Endothelial cell of umbilical vein (primary cell): ENCODE data around the gene PLA2G4B. TPM values are rescaled to one million over a fixed set of nuclear protein-coding genes. Genes with fewer than 3 reads are reported as not detected.

Source experiments
- BruUV-seq: library from RNA; stranded (reverse); fragments of 400-500 nt; replicated peaks from 2 replicates; lab custom pipeline; 2021; lab: Mats Ljungman, UMichigan
- CTCF ChIA-PET: fragments of 300-600, 350-600 bp; sonication (Branson Sonifier 250); formaldehyde crosslinking; loops from one replicate; lab custom pipeline; 2021; ENCODE audit warnings: antibody characterized with exemption, inconsistent platforms; lab: Charles Lee
- POLR2A ChIA-PET: fragments of 300-600, 350-600 bp; sonication (Branson Sonifier 250); formaldehyde crosslinking; loops from one replicate; lab custom pipeline; 2021; ENCODE audit warnings: antibody characterized with exemption, inconsistent platforms; lab: Charles Lee
- DNase-seq: peaks from one replicate; pipeline ENCODE4 v3.0.0-alpha.2; 2011; ENCODE audit warnings: low read depth, low spot score
- FAIRE-seq: peaks from 2 replicates; lab custom pipeline; 2011; peaks lifted over from hg19 to GRCh38; lab: Jason Lieb, UNC
- H2AFZ ChIP-seq: 2 replicates; pipeline ENCODE4 v1.6.0; 2012; ENCODE audit warnings: low read depth, low read length, control low read depth, inconsistent platforms
- H3K27ac ChIP-seq: 2 replicates; pipeline ENCODE4 v1.5.1; 2011; ENCODE audit warnings: low read depth, mild to moderate bottlenecking, control low read depth, low read length, moderate library complexity; ENCODE audit not compliant: insufficient read depth
- H3K27me3 ChIP-seq, 2 experiments: 2 replicates each; pipeline versions ENCODE4 v1.6.0 to v1.6.1; 2011; ENCODE audit warnings: low read length in 2 of 2, mixed read lengths in 1 of 2; ENCODE audit not compliant: control insufficient read depth in 2 of 2, insufficient read depth in 2 of 2
- H3K36me3 ChIP-seq, 2 experiments: 2 replicates in 1 of 2; 3 replicates in 1 of 2; pipeline ENCODE4 v1.5.1; 2011; ENCODE audit warnings: low read length in 2 of 2, mild to moderate bottlenecking in 1 of 2, moderate library complexity in 1 of 2; ENCODE audit not compliant: control insufficient read depth in 2 of 2, insufficient read depth in 2 of 2; ENCODE audit errors: extremely low read depth in 1 of 2
- H3K4me1 ChIP-seq: 3 replicates; pipeline ENCODE4 v1.5.1; 2011; ENCODE audit warnings: mild to moderate bottlenecking, low read length; ENCODE audit not compliant: control insufficient read depth, insufficient read depth; ENCODE audit errors: extremely low read depth
- H3K4me2 ChIP-seq: 2 replicates; pipeline ENCODE4 v1.6.1; 2011; ENCODE audit warnings: low read length, control low read depth, mixed read lengths; ENCODE audit not compliant: insufficient read depth
- H3K4me3 ChIP-seq, 3 experiments: fragments of 200-600 bp in 1 of 3; sonication (generic), shearing (Covaris generic) in 1 of 3; replicated peaks in 1 of 3; 2 replicates each; pipeline ENCODE4 v1.5.1; 2011 to 2016; ENCODE audit warnings: control low read depth in 3 of 3, low read length in 3 of 3, mild to moderate bottlenecking in 2 of 3, inconsistent platforms in 1 of 3, low read depth in 1 of 3, moderate library complexity in 1 of 3; ENCODE audit not compliant: insufficient read depth in 1 of 3
- H3K79me2 ChIP-seq: 2 replicates; pipeline ENCODE4 v1.6.0; 2012; ENCODE audit warnings: low read length, inconsistent platforms; ENCODE audit not compliant: control insufficient read depth, insufficient read depth
- H3K9ac ChIP-seq: replicated peaks from 2 replicates; pipeline ENCODE3; 2011; ENCODE audit warnings: low read length, control low read depth; ENCODE audit not compliant: insufficient read depth; ENCODE audit errors: extremely low read depth
- H3K9me1 ChIP-seq: replicated peaks from 3 replicates; pipeline ENCODE4 v1.6.0; 2011; ENCODE audit warnings: mild to moderate bottlenecking, low read length; ENCODE audit not compliant: control insufficient read depth, insufficient read depth; ENCODE audit errors: extremely low read depth
- H3K9me3 ChIP-seq: replicated peaks from 2 replicates; pipeline ENCODE4 v1.5.1; 2012; ENCODE audit warnings: low read length, inconsistent platforms; ENCODE audit not compliant: control insufficient read depth, insufficient read depth
- H4K20me1 ChIP-seq: replicated peaks from 2 replicates; pipeline ENCODE3; 2011; ENCODE audit warnings: mild to moderate bottlenecking, low read length; ENCODE audit not compliant: control insufficient read depth, insufficient read depth; ENCODE audit errors: extremely low read depth
- EZH2 ChIP-seq: IDR thresholded peaks from 2 replicates; pipeline ENCODE4 v1.6.1; 2012; ENCODE audit warnings: borderline replicate concordance, low read depth, mild to moderate bottlenecking, moderate library complexity, low read length, inconsistent platforms; ENCODE audit not compliant: severe bottlenecking
- FOS ChIP-seq: IDR thresholded peaks from 2 replicates; pipeline ENCODE4 v1.6.1; 2011; ENCODE audit warnings: mild to moderate bottlenecking, low read length, moderate library complexity, borderline replicate concordance; ENCODE audit not compliant: insufficient read depth
- GATA2 ChIP-seq: IDR thresholded peaks from 2 replicates; pipeline ENCODE4 v1.7.0; 2011; ENCODE audit warnings: low read depth, mild to moderate bottlenecking, moderate library complexity, mixed read lengths, low read length; ENCODE audit not compliant: insufficient read length, insufficient read depth
- JUN ChIP-seq: IDR thresholded peaks from 2 replicates; pipeline ENCODE4 v1.6.1; 2011; ENCODE audit warnings: borderline replicate concordance, low read depth; ENCODE audit not compliant: insufficient read length, insufficient read depth
- MYC ChIP-seq: IDR thresholded peaks from one replicate; pipeline ENCODE4 v1.6.1; 2011; ENCODE audit warnings: mild to moderate bottlenecking, low read depth, low read length
- POLR2A ChIP-seq: IDR thresholded peaks from 2 replicates; pipeline ENCODE4 v1.6.1; 2012; ENCODE audit warnings: low read depth, mild to moderate bottlenecking, control low read depth, low read length
- POLR2AphosphoS5 ChIP-seq: IDR thresholded peaks from 2 replicates; pipeline ENCODE4 v1.6.1; 2012; ENCODE audit warnings: low read depth, mild to moderate bottlenecking, control low read depth, low read length, moderate library complexity; ENCODE audit not compliant: insufficient read depth
- dilution Hi-C: fragments of 300-500 bp; cut with MboI; formaldehyde crosslinking; loops from one replicate; pipeline ENCODE4 v1.15.0; 2019; ENCODE audit warnings: low sequenced_read_pairs; ENCODE audit not compliant: extremely low pct_ligation_motif_present
- intact Hi-C: fragments of 100-400 bp; cut with micrococcal nuclease; formaldehyde crosslinking; loops from one replicate; pipeline ENCODE4 v1.10.0; 2022
- polyA plus RNA-seq, 4 experiments: library from polyadenylated mRNA; depleted of rRNA in 3 of 4; stranded (reverse) in 3 of 4; unstranded in 1 of 4; fragments of >200 nt; gene quantifications; 2 replicates each; pipeline versions ENCODE4 v1.2.1 to v1.2.3, GENCODE V29; 2011 to 2012; ENCODE audit warnings: missing spikeins in 1 of 4
- total RNA-seq: library from RNA; stranded (reverse); gene quantifications from 2 replicates; pipeline ENCODE4 v1.2.3, GENCODE V29; 2021
- TF ChIP-seq, protein P1 (sequence below), 2 donors: IDR thresholded peaks; 1 replicate in 1 of 2; 2 replicates in 1 of 2; pipeline ENCODE4 v1.5.1; 2011; ENCODE audit warnings: low read length in 2 of 2, mild to moderate bottlenecking in 2 of 2, moderate library complexity in 2 of 2, control low read depth in 1 of 2, inconsistent platforms in 1 of 2, low read depth in 1 of 2; ENCODE audit not compliant: insufficient read depth in 1 of 2; ENCODE audit errors: extremely low read depth in 1 of 2
- TF ChIP-seq, protein P2 (sequence below): IDR thresholded peaks from 2 replicates; pipeline ENCODE4 v1.6.1; 2011; ENCODE audit not compliant: insufficient read depth, insufficient read length

PLA2G4B gene
- total and polyA plus RNA-seq, 2 donors (not counting 3 experiments of a cell fraction or from before 2014, with no cell fraction given), result 4.0 to 7.9 TPM

- intact Hi-C loops, result no loop called here
- Histone ChIP-seq H3K27ac (no peak overlapping the region), H3K36me3 (peaks cover 6 to 34% of the 10 kb centered on the region in 2 experiments), H3K79me2 (no peaks in the 10 kb centered on the region), H3K4me1 (no peaks in the 10 kb centered on the region), H3K4me3 (no peak overlapping the region), H4K20me1 (no peaks in the 10 kb centered on the region), H2AFZ (no peak overlapping the region), H3K9ac (no peak overlapping the region), H3K27me3 (no peaks in the 10 kb centered on the region), H3K9me1 (no peaks in the 10 kb centered on the region), H3K9me3 (no peaks in the 10 kb centered on the region), H3K4me2 (no peak overlapping the region)
- TF ChIP-seq EZH2, result no peak
- TF ChIP-seq, protein P1, sequence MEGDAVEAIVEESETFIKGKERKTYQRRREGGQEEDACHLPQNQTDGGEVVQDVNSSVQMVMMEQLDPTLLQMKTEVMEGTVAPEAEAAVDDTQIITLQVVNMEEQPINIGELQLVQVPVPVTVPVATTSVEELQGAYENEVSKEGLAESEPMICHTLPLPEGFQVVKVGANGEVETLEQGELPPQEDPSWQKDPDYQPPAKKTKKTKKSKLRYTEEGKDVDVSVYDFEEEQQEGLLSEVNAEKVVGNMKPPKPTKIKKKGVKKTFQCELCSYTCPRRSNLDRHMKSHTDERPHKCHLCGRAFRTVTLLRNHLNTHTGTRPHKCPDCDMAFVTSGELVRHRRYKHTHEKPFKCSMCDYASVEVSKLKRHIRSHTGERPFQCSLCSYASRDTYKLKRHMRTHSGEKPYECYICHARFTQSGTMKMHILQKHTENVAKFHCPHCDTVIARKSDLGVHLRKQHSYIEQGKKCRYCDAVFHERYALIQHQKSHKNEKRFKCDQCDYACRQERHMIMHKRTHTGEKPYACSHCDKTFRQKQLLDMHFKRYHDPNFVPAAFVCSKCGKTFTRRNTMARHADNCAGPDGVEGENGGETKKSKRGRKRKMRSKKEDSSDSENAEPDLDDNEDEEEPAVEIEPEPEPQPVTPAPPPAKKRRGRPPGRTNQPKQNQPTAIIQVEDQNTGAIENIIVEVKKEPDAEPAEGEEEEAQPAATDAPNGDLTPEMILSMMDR (IDR thresholded peaks at IDR 0.05; ENCODE audit: extremely low read depth in 1 of 2, insufficient read depth in 1 of 2, low read depth in 1 of 2, low read length in 2 of 2), result no peak
- dilution Hi-C loops, result no loop called here
- DNase-seq (no peak), FAIRE-seq (no peak)
- TSS peak; percentile 85 for BruUV-seq
- ChIA-PET POLR2A (no interaction called here), CTCF (no interaction called here)
Measured at GRCh38 chr15:41847981-41848380, 9.3 kb downstream of the PLA2G4B start.

DNA sequence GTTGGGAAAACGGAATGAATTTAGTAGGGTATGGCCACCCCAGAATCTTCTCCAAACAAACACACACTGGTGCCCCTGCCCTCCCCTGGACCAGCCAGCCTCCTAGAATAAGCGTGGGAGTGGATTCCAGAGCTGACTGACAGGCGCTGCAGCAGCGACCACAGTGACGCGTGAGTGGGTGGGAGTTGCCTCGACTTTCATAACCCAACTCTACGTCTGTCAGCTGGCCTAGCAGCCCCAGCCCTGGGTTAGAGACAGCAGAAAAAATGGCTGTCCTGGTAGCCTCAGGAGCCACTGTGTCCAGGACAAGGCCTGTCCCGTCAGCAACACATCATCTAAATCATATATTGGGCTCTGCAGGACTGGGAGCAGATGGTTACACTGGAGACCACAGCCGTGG is 10.0 kb downstream of the PLA2G4B start:
- no peak overlapping the region for H3K4me3 ChIP-seq
- H3K79me2 ChIP-seq, result no peaks in the 10 kb centered on the region
- DNase-seq (no peak), FAIRE-seq (no peak)
- BruUV-seq, result no TSS peak
- no peaks in the 10 kb centered on the region for H3K4me1 ChIP-seq
- no peak overlapping the region for H3K4me2 ChIP-seq
- ChIA-PET CTCF (interaction anchor here (0.9 kb wide), 1 partner anchor 56 kb away, joined by 3 read pairs; no protein-coding TSS in a partner anchor), POLR2A (no interaction called here)
- dilution Hi-C loops, result no loop called here
- peaks cover 6 to 38% of the 10 kb centered on the region in 2 experiments for H3K36me3 ChIP-seq
- intact Hi-C loops, result no loop called here
- H3K9me1 ChIP-seq, result no peaks in the 10 kb centered on the region
- TF ChIP-seq, protein P2, sequence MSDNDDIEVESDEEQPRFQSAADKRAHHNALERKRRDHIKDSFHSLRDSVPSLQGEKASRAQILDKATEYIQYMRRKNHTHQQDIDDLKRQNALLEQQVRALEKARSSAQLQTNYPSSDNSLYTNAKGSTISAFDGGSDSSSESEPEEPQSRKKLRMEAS, result no peak
- TF ChIP-seq EZH2, result no peak
- no peak for TF ChIP-seq POLR2AphosphoS5
- TF ChIP-seq, protein P1 (IDR thresholded peaks at IDR 0.05; ENCODE audit: extremely low read depth in 1 of 2, insufficient read depth in 1 of 2, low read depth in 1 of 2, low read length in 2 of 2), result no peak
- no peak for TF ChIP-seq POLR2A
- TF ChIP-seq GATA2, result no peak
- no peak for TF ChIP-seq JUN
- no peak for TF ChIP-seq FOS
- no peak for TF ChIP-seq MYC
- H3K9ac ChIP-seq, result no peak overlapping the region
- no peak overlapping the region for H2AFZ ChIP-seq
- no peaks in the 10 kb centered on the region for H3K27me3 ChIP-seq
- H4K20me1 ChIP-seq, result no peaks in the 10 kb centered on the region
- H3K27ac ChIP-seq, result no peak overlapping the region
- H3K9me3 ChIP-seq, result no peaks in the 10 kb centered on the region
